ENCODE results near the gene TOR2A.

TOR2A gene

DNA sequence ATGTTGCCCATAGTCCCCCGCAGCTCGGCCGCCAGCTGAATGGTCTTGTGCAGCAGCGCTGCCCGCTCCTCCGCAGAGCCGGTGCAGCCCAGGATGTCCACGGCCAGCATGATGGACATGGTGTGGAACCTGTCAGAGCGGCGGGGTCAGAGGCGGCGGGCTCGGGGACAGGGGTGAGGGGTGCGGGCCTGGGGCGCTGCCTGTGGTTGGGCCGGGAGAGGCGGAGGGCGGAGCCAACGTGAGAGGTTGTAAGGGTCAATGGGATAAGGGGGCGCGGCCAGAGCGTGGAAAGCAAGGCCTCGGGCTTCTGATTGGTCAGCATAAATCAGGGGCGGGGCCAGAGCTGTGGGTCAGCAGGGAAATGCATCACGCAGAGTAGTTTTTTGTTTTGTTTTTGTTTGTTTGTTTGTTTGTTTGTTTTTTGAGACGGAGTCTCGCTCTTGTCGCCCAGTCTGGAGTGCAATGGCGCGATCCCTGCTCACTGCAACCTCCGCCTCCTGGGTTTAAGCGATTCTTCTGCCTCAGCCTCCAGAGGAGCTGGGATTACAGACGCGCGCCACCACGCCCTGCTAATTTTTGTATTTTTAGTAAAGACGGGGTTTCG, 6.8 kb upstream of the TOR2A start:
- no peak for DNase-seq

GRCh38 chr9:127739614-127740330, 4.7 kb upstream of the TOR2A start:
- no peak for DNase-seq

- no peak for DNase-seq
Measured at GRCh38 chr9:127738666-127739065, 3.6 kb upstream of the TOR2A start.

- DNase-seq = no peak
Measured at GRCh38 chr9:127735530-127736185, 564 bp upstream of the TOR2A start.

GRCh38 chr9:127734247-127734746, 797 bp downstream of the TOR2A start:
- no peak for DNase-seq

DNA sequence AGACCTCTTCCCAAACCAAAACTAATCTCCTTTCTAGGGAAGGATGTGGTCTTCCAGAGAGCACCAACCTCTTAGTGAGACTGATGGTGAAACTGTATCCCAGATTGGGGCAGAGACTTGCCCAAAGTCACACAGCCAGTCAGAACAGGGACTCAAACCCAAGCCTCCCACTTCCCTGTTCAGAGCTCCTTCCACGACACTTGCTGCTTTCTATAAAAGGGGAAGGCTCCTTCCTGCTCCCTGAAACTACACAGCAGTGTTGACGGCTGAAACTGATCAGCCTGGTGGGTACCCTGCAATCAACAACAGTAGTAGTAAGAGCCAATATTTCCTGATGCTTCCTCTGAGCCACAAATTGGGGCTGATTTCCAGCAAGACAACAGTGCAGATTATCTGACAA, 1.5 kb downstream of the TOR2A start:
- DNase-seq = no peak

GRCh38 chr9:127732444-127732843, 2.6 kb downstream of the TOR2A start:
- no peak for DNase-seq

- no peak for DNase-seq
Measured at GRCh38 chr9:127731938-127732337, 3.2 kb downstream of the TOR2A start.

DNA sequence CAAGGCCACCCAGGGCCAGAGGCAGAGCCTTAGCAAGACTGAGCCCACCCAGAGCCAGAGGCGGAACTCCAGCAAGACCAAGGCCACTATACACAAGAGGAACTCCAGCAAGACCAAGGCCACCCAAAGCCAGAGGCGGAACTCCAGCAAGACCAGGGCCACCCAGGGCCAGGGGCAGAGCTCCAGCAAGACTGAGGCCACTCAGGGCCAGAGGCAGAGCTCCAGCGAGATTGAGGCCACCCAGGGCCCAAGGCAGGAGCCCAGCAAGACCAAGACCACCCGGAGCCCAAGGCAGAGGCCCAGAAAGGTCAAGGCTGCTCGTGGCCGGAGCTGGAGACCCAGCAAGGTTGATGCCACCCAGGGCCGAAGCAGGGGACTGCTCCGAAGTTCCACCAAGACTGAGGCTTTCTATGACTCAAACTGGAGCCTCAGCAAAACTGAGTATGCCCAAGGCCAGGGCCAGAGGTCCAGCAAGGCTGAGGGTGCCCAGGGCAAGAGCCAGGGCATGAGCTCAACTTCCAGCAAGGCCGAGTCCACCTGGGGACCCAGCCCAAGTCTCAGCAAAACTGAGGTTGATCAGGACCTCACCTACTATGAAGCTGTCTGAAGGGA, 4.2 kb downstream of the TOR2A start:
- DNase-seq = no peak

GRCh38 chr9:127730262-127730661, 4.8 kb downstream of the TOR2A start:
- DNase-seq = no peak

GRCh38 chr9:127729522-127730256, 5.4 kb downstream of the TOR2A start:
- DNase-seq = no peak

GRCh38 chr9:127728808-127729207, 6.3 kb downstream of the TOR2A start:
- DNase-seq = no peak

GRCh38 chr9:127726871-127727270, 8.2 kb downstream of the TOR2A start:
- DNase-seq = no peak

- DNase-seq = no peak
Measured at GRCh38 chr9:127724012-127724411, 11.1 kb downstream of the TOR2A start.

- DNase-seq = no peak
Measured at GRCh38 chr9:127723444-127723843, 11.7 kb downstream of the TOR2A start.

DNA sequence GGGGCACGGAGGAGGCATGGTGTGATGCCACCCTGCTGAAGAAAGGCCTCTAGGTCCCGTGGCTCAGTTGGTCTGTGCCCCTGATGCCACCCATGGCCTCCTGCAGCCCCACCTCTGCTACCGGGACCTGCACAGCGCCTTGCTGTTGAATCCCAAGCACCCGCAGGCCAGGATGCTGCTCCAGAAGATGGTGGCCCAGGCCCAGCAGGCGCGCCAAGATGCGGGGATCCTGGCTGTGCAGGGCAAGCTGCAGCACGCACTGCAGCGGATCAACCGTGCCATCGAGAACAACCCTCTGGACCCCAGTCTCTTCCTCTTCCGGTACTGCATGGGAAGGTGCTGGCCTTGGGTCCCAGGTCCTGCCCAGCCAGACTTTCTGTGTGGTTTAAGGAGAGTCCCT, 12.1 kb downstream of the TOR2A start:
- DNase-seq = no peak

DNA sequence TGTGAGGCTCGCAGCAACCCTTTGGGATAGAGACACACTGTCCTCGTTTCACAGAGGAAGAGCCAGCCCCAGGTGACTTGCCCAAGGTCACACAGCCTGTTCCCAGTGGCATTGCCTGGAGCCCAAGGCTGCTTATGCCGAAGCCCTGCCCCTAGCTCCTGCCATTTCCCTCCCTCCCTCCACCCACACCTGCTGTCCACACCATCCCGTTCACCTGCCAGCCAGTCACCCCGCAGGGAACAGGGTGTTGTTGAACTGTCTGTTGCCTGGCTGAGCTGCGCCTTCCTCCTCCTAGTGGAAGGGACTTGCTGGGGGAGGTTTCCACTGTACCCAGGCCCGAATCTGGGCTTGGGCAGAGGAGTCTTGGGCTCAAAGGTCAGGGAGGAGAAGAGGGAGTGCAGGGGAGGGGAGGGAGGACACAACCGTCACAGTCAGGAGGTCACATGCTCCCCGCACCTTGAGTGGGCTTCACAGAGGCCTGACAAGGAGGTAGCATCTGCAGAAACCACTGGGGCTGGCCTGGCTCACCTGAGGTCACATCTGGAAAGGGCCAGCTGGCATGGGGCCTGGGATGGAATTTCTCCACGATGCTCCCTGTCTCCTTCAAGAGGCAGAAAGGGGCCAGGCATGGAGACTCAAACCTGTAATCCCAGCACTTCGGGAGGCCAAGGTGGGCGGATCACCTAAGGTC, 12.9 kb downstream of the TOR2A start:
- DNase-seq = no peak

DNA sequence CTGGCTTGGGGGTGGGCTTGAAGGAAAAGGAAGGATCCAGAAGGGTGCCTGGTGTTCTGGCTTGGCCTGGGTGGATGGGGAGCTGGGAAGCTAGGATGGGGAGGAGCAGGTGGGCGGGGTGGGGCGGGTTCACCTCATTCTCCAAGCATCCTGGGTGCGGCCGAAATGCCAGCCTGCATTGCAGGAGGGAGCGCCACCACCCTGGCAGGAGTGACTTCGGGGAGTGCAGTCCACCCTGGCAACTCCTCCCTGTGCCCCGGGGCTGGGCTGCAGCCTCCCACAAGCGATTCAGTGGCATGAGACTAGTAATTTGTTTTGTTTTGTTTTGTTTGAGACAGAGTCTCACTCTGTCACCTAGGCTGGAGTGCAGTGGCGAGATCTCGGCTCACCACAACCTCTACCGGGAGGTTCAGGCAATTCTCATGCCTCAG, 13.7 kb downstream of the TOR2A start:
- no peak for DNase-seq

GRCh38 chr9:127720865-127721227, 14.2 kb downstream of the TOR2A start:
- DNase-seq = no peak

DNA sequence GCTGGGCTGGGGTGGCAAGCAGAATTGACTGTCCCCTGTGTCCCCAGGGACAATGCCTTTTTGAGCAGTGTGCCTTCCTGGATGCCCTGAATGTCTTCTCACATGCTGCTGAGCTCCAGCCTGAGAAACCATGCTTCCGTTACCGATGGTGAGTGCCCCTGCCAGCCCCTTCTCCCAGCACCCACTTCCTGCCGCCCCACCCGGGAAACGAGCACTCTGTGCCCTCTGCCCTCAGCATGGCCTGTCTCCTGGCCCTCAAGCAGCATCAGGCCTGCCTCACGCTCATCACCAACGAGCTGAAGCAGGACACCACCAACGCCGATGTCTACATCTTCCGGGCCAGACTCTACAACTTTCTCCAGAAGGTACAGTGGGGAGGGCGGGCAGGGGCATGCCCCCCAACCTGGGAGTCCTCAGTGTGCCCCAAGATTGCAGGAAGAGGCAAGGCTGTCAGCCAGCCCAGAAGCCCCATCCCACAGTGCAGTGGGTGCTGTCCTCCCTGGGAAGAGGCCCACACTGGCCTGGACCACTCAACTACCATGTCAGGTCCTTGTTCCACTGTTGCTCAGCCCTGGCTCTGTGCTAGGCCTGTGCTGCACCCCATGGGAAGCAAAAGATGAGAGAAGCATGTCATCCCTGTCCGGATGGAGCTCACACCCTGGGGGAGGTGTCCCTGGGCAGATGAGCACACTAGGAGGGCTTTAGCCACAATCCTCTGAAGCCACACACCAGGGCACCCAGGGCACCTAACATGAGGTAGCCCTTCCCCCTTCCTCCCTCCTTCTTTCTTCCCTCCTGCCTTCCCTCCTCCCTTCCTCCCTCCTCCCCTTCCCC, 14.8 kb downstream of the TOR2A start:
- no peak for DNase-seq

- DNase-seq = no peak
Measured at GRCh38 chr9:127717766-127718165, 17.3 kb downstream of the TOR2A start.

All from stimulated activated naive CD4-positive, alpha-beta T cell treated with Interleukin-2 at 50 U/mL for 16 hours (primary cell).